Right lobe of liver (tissue), 4 donors: Measurements from ENCODE around the gene PTPRN2.

ENCODE experiments used
- CTCF ChIP-seq, 4 donors: fragments of 200-600 bp in 3 of 4; fragments of 450-650 bp in 1 of 4; IDR thresholded peaks; one replicate each; pipeline versions ENCODE4 v1.5.1 to v1.8.0; 2016 to 2022; ENCODE audit warnings: antibody characterized with exemption in 4 of 4, mild to moderate bottlenecking in 2 of 4
- POLR2A ChIP-seq: fragments of 450-650 bp; IDR thresholded peaks from one replicate; pipeline ENCODE4 v1.6.1; 2017; ENCODE audit warnings: antibody characterized with exemption, mild to moderate bottlenecking
- donor health status: DM: no; HTN: no; CAD: no.
- donor health status: DM: no; HTN: no; CAD: no.
- donor health status: DM: no; HTN: yes; CAD: no.

- TF ChIP-seq CTCF (IDR thresholded peaks at IDR 0.05) (no peak), POLR2A (no peak)
Measured at GRCh38 chr7:157885140-157885539, 702.5 kb downstream of the PTPRN2 start.
